Measurements from ENCODE around the gene ST3GAL3.

Gene ST3GAL3

GRCh38 chr1:43947874-43948437 is 240.6 kb downstream of the ST3GAL3 start:
- ChIA-PET CTCF (interaction anchor here (1.4 to 10.1 kb wide), 7 partner anchors 8 to 183 kb away, joined by 4 to 167 read pairs (median 8); partner anchors contain the start of genes ARTN and DPH2), POLR2A (interaction anchor here (1.6 kb wide), 1 partner anchor 8 kb away, joined by 4 read pairs; no protein-coding TSS in a partner anchor)
- DNase-seq (ENCODE audit: low read depth, low spot score) = no peak
- TF ChIP-seq CTCF (IDR thresholded peaks at IDR 0.05; ENCODE audit: insufficient read depth, low read length, missing control alignments) = no peak
- H3K4me3 ChIP-seq (ENCODE audit: low read depth, low read length) = peak overlapping the region; percentile 86

GRCh38 chr1:43949678-43950077 is 242.3 kb downstream of the ST3GAL3 start:
- CTCF ChIA-PET = interaction anchor here (1.0 to 10.1 kb wide), 5 partner anchors 17 to 187 kb away, joined by 3 to 167 read pairs (median 5); partner anchors contain the start of gene ARTN

GRCh38 chr1:43951021-43951985 is 244.0 kb downstream of the ST3GAL3 start:
- ChIA-PET CTCF (interaction anchor here (1.5 to 10.1 kb wide), 4 partner anchors 10 to 188 kb away, joined by 4 to 167 read pairs (median 6); partner anchors contain the start of gene ARTN), POLR2A (interaction anchor here (0.6 kb wide), 1 partner anchor 24 kb away, joined by 4 read pairs; no protein-coding TSS in a partner anchor)
- no peak for DNase-seq (ENCODE audit: low read depth, low spot score)
- no peak for TF ChIP-seq CTCF (IDR thresholded peaks at IDR 0.05; ENCODE audit: insufficient read depth, low read length, missing control alignments)
- no peak overlapping the region for H3K4me3 ChIP-seq (ENCODE audit: low read depth, low read length)

More at GRCh38 chr1:43949678-43950077, 242.3 kb downstream of the ST3GAL3 start:
- DNase-seq (ENCODE audit: low read depth, low spot score) = no peak
- H3K4me3 ChIP-seq (ENCODE audit: low read depth, low read length) = no peak overlapping the region
- POLR2A ChIA-PET = no interaction called here
- no peak for TF ChIP-seq CTCF (IDR thresholded peaks at IDR 0.05; ENCODE audit: insufficient read depth, low read length, missing control alignments)

- H3K4me3 ChIP-seq (ENCODE audit: low read depth, low read length) = no peak overlapping the region
- TF ChIP-seq CTCF (IDR thresholded peaks at IDR 0.05; ENCODE audit: insufficient read depth, low read length, missing control alignments) = no peak
- ChIA-PET CTCF (interaction anchor here (1.3 to 2.1 kb wide), 2 partner anchors 95 to 189 kb away, joined by 4 to 6 read pairs; no protein-coding TSS in a partner anchor), POLR2A (no interaction called here)
- DNase-seq (ENCODE audit: low read depth, low spot score) = no peak
Measured at GRCh38 chr1:43952731-43953346, 245.5 kb downstream of the ST3GAL3 start.

- POLR2A ChIA-PET = no interaction called here
- no peak for DNase-seq (ENCODE audit: low read depth, low spot score)
- H3K4me3 ChIP-seq (ENCODE audit: low read depth, low read length) = no peak overlapping the region
- CTCF ChIA-PET = interaction anchor here (1.3 to 2.9 kb wide), 3 partner anchors 19 to 190 kb away, joined by 4 to 18 read pairs (median 11); partner anchors contain the start of gene ARTN
- TF ChIP-seq CTCF (IDR thresholded peaks at IDR 0.05; ENCODE audit: insufficient read depth, low read length, missing control alignments) = no peak
Measured at GRCh38 chr1:43953361-43953760, 246.0 kb downstream of the ST3GAL3 start.

Data from AG04449 (cell line).